GM18867 (cell line): ENCODE measurements around the gene TEX38.

Experiments
- ATAC-seq: cut with Tn5 transposase; IDR thresholded peaks from one replicate; pipeline ENCODE4 v1.9.1; 2021; ENCODE audit warnings: mild to moderate bottlenecking, moderate library complexity; ENCODE audit not compliant: unreplicated experiment

TEX38 gene

GRCh38 chr1:46721204-46721603 is 49.5 kb downstream of the TEX38 start:
- no peak for ATAC-seq

- no peak for ATAC-seq
Measured at GRCh38 chr1:46721686-46722205, 50.1 kb downstream of the TEX38 start.
